H1 (cell line): ENCODE measurements around the gene RBP5. TPM values are rescaled to one million over a fixed set of nuclear protein-coding genes. Genes with fewer than 3 reads are reported as not detected.

ENCODE experiments used
- CHD2 ChIP-seq: IDR thresholded peaks from 2 replicates; pipeline ENCODE4 v1.6.1; 2012; ENCODE audit warnings: low read length, improper control_type of control experiment
- CREB1 ChIP-seq: IDR thresholded peaks from 2 replicates; pipeline ENCODE4 v1.6.1; 2012; ENCODE audit warnings: inconsistent platforms
- GABPA ChIP-seq: IDR thresholded peaks from 2 replicates; pipeline ENCODE4 v1.6.1; 2011; ENCODE audit warnings: mild to moderate bottlenecking, low read length, moderate library complexity, borderline replicate concordance; ENCODE audit not compliant: insufficient read depth
- PHF8 ChIP-seq: fragments of 200-600 bp; sonication (generic); conservative IDR thresholded peaks from 2 replicates; pipeline ENCODE4 v1.7.1; 2012; ENCODE audit warnings: low read depth, mild to moderate bottlenecking, inconsistent platforms, low read length, moderate library complexity
- RFX5 ChIP-seq: IDR thresholded peaks from 2 replicates; pipeline ENCODE4 v1.6.1; 2011; ENCODE audit warnings: low read depth, low read length, improper control_type of control experiment, borderline replicate concordance
- SIN3A ChIP-seq, 2 experiments: IDR thresholded peaks in 1 of 2; conservative IDR thresholded peaks in 1 of 2; 2 replicates each; pipeline ENCODE4 v1.6.1; 2011 to 2012; ENCODE audit warnings: low read length in 2 of 2, improper control_type of control experiment in 1 of 2, low read depth in 1 of 2, mild to moderate bottlenecking in 1 of 2
- SP1 ChIP-seq: IDR thresholded peaks from 2 replicates; pipeline ENCODE4 v1.6.1; 2011; ENCODE audit warnings: low read depth, low read length
- SUZ12 ChIP-seq: fragments of 200-600 bp; sonication (generic); IDR thresholded peaks from 2 replicates; pipeline ENCODE4 v1.6.1; 2012; ENCODE audit warnings: mild to moderate bottlenecking, inconsistent platforms, low read length, moderate library complexity, mixed read lengths
- TBP ChIP-seq: IDR thresholded peaks from 2 replicates; pipeline ENCODE4 v1.6.1; 2011; ENCODE audit warnings: low read depth, low read length, improper control_type of control experiment
- polyA plus RNA-seq, 7 experiments: library from polyadenylated mRNA; depleted of rRNA in 3 of 7; stranded (reverse) in 5 of 7; unstranded in 2 of 7; fragments of >200 nt in 5 of 7; fragments of 200-250 nt in 2 of 7; gene quantifications; 1 replicate in 5 of 7; 2 replicates in 1 of 7; 4 replicates in 1 of 7; pipeline versions ENCODE4 v1.2.1 to v1.2.3, GENCODE V29; 2011 to 2013; ENCODE audit warnings: missing spikeins in 2 of 7, mixed read lengths in 2 of 7
- total RNA-seq: library from RNA; stranded (reverse); fragmentation: NEBNext Ultra II Directional; extraction: Animal tissue kit (Norgen Biotek cat#: 25700); gene quantifications from 2 replicates; pipeline ENCODE4 v1.2.1, GENCODE V29; 2021
- TF ChIP-seq, protein P1 (sequence below): fragments of 300-600 bp; sonication (generic); IDR thresholded peaks from 2 replicates; pipeline ENCODE4 v1.7.1; 2012; ENCODE audit warnings: low read length, moderate library complexity, mild to moderate bottlenecking, inconsistent platforms; ENCODE audit not compliant: insufficient replicate concordance

Gene RBP5
- total and polyA plus RNA-seq, 2 of the 8 experiments (the other 6 are each of a cell fraction or from before 2014, with no cell fraction given), result 1.2 to 1.9 TPM

DNA sequence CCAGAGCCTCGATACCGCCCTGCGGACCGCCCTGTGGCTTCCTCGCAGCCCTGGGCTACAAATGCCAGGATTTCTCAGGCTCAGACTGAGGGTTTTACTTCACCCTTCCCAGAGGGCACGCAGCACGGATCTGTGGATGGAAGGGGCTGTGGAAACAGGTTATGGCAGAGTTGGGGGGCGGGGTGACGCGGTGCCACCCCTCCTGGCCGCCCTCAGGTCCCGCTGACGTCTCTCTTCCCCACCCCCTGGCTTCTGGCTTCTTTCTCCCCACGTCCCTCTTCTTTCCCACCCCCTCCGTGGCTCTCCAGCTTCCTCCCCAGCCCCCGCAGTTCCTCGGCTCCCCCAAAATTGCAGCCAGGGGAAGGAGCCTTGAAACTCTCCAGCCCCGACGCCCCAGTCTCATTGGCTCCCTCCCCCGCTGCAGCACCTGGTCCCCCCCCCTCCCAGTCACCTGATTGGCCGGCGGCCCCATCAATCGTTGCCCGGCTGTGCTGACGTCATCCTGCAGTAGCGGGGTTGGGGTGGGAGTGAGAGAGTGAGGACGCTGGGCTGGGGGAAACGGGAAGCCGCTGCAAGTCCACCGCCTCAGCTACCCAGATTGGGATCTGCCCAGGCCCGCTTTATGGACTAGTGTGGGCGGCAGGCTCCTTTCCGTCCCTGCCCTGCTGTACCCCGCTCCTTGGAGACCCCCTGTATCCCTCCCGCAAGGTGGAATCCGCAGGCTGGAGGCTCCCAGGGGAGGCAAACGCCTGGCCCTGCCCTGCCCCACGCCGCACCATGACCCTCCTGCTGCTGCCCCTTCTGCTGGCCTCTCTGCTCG is 1.4 kb upstream of the RBP5 start, which contains the start of gene CLSTN3 (continued):
- TF ChIP-seq, protein P1, sequence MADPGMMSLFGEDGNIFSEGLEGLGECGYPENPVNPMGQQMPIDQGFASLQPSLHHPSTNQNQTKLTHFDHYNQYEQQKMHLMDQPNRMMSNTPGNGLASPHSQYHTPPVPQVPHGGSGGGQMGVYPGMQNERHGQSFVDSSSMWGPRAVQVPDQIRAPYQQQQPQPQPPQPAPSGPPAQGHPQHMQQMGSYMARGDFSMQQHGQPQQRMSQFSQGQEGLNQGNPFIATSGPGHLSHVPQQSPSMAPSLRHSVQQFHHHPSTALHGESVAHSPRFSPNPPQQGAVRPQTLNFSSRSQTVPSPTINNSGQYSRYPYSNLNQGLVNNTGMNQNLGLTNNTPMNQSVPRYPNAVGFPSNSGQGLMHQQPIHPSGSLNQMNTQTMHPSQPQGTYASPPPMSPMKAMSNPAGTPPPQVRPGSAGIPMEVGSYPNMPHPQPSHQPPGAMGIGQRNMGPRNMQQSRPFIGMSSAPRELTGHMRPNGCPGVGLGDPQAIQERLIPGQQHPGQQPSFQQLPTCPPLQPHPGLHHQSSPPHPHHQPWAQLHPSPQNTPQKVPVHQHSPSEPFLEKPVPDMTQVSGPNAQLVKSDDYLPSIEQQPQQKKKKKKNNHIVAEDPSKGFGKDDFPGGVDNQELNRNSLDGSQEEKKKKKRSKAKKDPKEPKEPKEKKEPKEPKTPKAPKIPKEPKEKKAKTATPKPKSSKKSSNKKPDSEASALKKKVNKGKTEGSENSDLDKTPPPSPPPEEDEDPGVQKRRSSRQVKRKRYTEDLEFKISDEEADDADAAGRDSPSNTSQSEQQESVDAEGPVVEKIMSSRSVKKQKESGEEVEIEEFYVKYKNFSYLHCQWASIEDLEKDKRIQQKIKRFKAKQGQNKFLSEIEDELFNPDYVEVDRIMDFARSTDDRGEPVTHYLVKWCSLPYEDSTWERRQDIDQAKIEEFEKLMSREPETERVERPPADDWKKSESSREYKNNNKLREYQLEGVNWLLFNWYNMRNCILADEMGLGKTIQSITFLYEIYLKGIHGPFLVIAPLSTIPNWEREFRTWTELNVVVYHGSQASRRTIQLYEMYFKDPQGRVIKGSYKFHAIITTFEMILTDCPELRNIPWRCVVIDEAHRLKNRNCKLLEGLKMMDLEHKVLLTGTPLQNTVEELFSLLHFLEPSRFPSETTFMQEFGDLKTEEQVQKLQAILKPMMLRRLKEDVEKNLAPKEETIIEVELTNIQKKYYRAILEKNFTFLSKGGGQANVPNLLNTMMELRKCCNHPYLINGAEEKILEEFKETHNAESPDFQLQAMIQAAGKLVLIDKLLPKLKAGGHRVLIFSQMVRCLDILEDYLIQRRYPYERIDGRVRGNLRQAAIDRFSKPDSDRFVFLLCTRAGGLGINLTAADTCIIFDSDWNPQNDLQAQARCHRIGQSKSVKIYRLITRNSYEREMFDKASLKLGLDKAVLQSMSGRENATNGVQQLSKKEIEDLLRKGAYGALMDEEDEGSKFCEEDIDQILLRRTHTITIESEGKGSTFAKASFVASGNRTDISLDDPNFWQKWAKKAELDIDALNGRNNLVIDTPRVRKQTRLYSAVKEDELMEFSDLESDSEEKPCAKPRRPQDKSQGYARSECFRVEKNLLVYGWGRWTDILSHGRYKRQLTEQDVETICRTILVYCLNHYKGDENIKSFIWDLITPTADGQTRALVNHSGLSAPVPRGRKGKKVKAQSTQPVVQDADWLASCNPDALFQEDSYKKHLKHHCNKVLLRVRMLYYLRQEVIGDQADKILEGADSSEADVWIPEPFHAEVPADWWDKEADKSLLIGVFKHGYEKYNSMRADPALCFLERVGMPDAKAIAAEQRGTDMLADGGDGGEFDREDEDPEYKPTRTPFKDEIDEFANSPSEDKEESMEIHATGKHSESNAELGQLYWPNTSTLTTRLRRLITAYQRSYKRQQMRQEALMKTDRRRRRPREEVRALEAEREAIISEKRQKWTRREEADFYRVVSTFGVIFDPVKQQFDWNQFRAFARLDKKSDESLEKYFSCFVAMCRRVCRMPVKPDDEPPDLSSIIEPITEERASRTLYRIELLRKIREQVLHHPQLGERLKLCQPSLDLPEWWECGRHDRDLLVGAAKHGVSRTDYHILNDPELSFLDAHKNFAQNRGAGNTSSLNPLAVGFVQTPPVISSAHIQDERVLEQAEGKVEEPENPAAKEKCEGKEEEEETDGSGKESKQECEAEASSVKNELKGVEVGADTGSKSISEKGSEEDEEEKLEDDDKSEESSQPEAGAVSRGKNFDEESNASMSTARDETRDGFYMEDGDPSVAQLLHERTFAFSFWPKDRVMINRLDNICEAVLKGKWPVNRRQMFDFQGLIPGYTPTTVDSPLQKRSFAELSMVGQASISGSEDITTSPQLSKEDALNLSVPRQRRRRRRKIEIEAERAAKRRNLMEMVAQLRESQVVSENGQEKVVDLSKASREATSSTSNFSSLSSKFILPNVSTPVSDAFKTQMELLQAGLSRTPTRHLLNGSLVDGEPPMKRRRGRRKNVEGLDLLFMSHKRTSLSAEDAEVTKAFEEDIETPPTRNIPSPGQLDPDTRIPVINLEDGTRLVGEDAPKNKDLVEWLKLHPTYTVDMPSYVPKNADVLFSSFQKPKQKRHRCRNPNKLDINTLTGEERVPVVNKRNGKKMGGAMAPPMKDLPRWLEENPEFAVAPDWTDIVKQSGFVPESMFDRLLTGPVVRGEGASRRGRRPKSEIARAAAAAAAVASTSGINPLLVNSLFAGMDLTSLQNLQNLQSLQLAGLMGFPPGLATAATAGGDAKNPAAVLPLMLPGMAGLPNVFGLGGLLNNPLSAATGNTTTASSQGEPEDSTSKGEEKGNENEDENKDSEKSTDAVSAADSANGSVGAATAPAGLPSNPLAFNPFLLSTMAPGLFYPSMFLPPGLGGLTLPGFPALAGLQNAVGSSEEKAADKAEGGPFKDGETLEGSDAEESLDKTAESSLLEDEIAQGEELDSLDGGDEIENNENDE, result no peak
- TF ChIP-seq CHD2 (peak; percentile 78), PHF8 (0 out of 2 replicates have a peak, but pooled peaks have one; percentile 18), TBP (peak; percentile 56; the same call in 1 of the 2 replicates), RFX5 (no peak), SUZ12 (no peak), CREB1 (peak; percentile 90), SP1 (peak; percentile 66; the same call in 1 of the 2 replicates), SIN3A (conservative IDR thresholded peaks at IDR 0.05 in 1 of 2, IDR thresholded peaks at IDR 0.05 in 1 of 2; ENCODE audit: low read depth in 1 of 2, low read length in 2 of 2) (0 out of 4 replicates have a peak, but pooled peaks of 1 of the 2 experiments have one; percentile 45), GABPA (no peak)
